Right renal cortex interstitium (tissue), 3 donors: ENCODE data around the gene CDK5. TPM values are rescaled to one million over a fixed set of nuclear protein-coding genes. Genes with fewer than 3 reads are reported as not detected.

Experiments used
- DNase-seq, 3 donors: peaks; one replicate each; pipeline ENCODE4 v3.0.0-alpha.2; 2013; ENCODE audit warnings: low read depth in 3 of 3, low spot score in 2 of 3
- polyA plus RNA-seq, 3 donors: library from polyadenylated mRNA; unstranded; fragments of 120-200 nt; gene quantifications; one replicate each; pipeline ENCODE4 v1.2.1, GENCODE V29; 2013; ENCODE audit not compliant: insufficient read length in 3 of 3

CDK5 gene
- polyA plus RNA-seq, 3 donors: 15.1 to 19.3 (median 17.1) TPM

DNA sequence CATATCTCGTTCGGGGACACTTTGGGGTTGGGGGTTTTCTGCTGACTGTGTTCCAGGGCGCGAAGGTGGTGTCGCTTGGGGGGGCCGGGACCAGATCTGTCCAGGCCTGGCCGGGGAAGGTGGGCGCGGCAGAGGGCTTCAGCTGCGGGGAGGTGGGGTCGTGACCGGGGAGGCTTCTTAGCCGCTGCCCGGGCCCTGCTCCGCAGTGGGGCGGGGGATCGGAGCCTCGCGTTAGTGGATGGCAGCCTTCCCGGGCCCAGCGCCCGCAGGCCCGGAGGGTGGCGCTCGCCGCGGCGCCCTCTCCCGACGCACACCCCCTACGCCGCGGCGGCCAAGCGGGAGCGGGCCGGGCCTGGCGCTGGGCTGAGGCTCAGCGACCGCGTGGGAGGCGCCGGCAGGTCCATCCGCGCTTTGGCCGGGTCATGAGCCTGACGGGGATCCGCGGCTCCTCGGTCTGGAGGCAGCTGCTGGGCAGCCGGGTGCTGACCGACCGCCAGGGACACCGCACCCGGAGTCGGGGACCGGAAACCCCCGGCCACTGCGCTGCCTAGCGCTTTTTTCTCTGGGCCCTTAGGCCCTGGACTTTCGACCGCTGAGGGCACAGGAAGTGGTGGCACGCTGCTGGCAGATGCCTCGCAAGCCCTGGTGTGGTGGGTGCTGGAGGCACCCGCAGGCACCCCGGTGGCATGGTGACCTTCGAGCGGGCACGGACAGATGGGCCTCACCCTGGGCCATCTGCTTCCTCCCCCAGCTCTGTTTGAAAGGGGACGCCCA, 29.7 kb upstream of the CDK5 start:
- DNase-seq: no peak

DNA sequence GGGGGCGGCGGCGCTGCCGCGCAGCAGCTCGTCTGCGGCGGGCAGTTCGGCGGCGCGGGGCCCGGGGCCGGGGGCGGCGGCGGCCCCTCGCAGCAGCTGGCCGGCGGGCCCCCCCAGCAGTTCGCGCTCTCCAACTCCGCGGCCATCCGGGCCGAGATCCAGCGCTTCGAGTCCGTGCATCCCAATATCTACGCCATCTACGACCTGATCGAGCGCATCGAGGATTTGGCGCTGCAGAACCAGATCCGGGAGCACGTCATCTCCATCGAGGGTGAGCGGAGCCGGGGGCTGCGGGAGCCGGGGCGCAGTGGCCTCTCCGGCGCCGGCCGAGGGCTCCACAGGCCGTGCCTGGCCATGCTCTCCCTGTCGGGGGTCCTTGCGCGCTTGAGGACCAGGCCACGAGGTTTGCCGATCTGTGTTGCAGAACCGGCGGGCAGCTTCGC, 29.1 kb upstream of the CDK5 start:
- no peak for DNase-seq

DNA sequence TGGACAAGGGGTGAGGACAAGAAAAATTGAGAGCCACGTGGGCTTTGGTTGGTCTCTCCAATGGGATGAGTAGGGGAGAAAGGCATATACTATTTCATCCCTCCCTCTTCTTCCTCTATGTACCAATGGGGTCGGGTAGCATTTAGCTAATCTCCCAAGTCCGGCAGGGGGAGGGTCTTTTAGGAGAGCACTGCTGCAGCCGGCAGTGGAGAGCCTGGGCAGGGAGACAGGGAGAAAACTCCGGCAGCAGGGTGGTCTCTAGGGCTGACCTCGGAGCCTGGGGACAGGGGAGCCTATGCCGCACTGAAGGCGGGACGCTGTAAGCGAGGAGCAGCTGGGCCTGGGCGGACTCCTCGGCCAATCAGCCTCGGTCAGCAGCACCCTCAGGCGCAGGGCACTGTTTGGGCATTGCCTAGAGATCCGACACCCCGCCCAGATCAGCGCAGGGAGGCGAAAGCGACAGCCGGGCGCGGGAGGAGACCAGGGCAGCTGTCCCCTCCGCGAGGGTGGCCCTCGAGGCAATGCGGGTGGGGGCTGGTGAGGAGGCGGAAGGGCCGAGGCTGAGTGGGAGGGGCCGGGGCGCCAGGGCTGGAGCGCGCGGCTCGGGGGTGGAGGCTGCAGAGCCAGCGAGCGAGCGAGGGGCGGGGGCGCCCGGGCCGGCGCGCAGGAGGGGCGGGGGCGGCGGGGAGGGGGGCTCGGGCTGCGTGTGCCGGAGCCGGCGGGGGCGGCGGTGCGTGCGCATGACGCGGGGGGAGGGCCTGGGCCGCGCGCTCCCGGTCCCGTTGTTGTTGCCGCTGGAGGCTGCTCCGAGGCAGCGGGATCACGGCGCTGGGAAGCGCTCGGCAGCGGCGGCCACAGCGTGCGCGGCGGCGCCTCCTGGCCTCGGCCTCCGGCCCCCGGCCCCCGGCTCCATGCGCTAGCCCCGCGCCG, 28.3 kb upstream of the CDK5 start, which contains the start of gene AGAP3:
Gene AGAP3, plus strand, starts transcription at position 785 of the 930 bp plus-strand sequence. CDS start 267 bp downstream, outside the sequence.
- DNase-seq: no peak

GRCh38 chr7:151085329-151085690, 27.6 kb upstream of the CDK5 start:
- DNase-seq: no peak

- no peak for DNase-seq
Observed at GRCh38 chr7:151083824-151084160, 26.1 kb upstream of the CDK5 start.

DNA sequence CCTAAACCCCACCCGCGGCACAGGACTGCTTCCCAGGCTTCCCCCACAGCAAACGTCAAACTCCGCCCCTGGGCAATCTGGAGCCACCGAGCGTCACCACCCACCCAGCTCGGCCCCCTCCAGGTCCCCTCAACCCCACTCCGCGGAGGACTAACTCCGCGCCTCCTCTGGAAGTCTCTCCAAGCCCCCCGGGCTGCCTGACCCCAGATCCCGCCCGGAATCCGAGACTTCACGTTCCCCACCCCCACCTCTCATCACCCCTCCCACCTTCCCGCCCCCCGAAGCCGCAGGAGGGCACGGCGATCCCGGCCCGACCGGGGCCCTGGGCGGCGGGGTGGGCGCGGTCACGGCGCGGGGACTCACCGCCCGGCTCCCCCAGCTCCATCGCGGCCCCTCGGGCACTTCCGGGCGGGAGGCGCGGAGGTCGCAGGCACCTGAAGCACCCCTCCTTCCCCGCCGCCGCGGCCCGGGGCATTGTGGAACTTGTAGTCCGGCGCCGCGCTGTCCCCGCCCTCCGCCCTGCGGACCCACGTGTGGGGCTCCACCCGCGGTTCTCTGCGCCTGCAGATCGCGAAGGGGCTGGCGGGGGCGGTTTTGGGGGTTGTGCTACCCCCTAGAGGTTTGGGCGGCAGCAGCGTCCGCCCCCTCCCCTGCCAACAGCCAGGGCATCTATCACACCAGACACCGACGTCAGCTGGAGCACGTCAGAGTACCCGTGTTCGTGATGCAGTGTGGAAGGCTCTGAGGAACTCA, 25.6 kb upstream of the CDK5 start, which contains the start of gene TMUB1:
Gene TMUB1, minus strand, starts transcription at position 423 of the 753 bp plus-strand sequence. CDS start 930 bp downstream, outside the sequence.
- no peak for DNase-seq

GRCh38 chr7:151082141-151083070, 24.7 kb upstream of the CDK5 start:
- DNase-seq: no peak

GRCh38 chr7:151081170-151082101, 23.7 kb upstream of the CDK5 start:
- no peak for DNase-seq

GRCh38 chr7:151080522-151081169, 22.9 kb upstream of the CDK5 start, which contains the start of gene FASTK:
TSS of gene FASTK (minus strand) at chr7:151080809. CDS start at chr7:151080766, 43 bp downstream.
- peak in 1 of 3 donors; percentile 88 for DNase-seq

GRCh38 chr7:151080067-151080521, 22.4 kb upstream of the CDK5 start:
- no peak for DNase-seq

- DNase-seq: no peak
Observed at GRCh38 chr7:151079199-151079910, 21.7 kb upstream of the CDK5 start.

DNA sequence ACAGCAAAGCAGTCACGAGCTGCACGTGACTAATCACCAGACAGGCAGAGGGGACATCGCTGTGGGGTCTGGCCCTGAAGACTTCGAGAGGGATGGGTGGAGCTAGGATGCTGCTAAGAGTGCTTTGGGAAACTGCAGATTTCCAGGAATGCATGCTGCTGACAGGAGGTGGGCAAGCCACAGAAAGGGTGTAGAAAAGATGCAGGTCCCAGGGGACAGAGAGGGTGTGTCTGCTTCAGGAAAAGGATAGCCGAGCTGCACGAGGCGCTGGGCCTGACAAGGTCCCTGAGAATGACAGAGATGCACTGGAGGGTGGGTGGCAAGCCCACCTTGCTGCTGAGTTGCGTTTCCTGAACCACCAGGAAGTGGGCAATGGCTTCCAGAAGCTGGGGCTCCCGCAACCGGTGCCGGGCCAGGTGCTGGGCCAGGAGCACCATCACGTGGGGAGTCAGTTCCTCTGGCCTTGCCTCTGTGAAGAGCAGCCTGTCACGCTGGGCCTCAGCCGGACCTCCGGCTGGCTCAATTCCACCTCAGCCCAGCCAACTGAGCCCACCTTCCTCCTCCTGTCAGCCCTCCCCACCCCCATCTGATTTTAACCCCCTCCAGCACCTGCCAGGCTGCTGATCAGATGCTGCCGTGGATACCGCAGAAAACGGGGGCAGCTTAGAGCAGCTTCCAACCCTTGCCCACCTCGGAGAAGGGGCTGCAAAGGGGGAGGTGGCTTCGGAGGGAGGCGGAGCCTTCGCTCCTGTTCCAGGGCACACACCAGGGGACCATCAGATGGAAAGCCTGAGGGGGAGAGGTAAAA, 20.7 kb upstream of the CDK5 start:
- DNase-seq: no peak

- DNase-seq: no peak
Observed at GRCh38 chr7:151077705-151078232, 20.1 kb upstream of the CDK5 start.

- DNase-seq: no peak
Observed at GRCh38 chr7:151076863-151077704, 19.4 kb upstream of the CDK5 start.

- DNase-seq: no peak
Observed at GRCh38 chr7:151075978-151076426, 18.3 kb upstream of the CDK5 start.
